ENCODE data around the gene CLEC16A. TPM values are rescaled to one million over a fixed set of nuclear protein-coding genes. Genes with fewer than 3 reads are reported as not detected.

CLEC16A gene
- total and polyA plus RNA-seq, 2 experiments from 2014 or later = 9.9 to 24.1 TPM

DNA sequence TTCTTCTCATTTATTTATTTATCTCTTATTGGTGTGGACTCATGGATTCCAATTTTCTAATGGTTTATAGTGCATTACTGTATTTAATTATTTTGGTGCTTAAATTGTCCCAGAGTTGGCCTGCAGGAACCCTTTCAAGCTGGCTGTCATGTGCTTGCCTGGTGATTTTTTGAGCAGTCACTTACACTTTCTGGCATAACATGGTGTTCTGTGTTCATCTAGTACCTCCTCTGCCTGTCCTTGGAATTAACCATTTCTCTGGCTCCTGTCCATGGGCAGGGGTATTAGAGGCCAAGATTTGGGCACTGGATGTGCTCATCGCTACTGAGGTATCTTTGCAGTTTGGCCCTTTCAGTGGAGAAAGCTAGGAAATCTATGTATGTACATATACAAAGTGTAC is 67.0 kb downstream of the CLEC16A start (continued):
- TF ChIP-seq, protein P1, sequence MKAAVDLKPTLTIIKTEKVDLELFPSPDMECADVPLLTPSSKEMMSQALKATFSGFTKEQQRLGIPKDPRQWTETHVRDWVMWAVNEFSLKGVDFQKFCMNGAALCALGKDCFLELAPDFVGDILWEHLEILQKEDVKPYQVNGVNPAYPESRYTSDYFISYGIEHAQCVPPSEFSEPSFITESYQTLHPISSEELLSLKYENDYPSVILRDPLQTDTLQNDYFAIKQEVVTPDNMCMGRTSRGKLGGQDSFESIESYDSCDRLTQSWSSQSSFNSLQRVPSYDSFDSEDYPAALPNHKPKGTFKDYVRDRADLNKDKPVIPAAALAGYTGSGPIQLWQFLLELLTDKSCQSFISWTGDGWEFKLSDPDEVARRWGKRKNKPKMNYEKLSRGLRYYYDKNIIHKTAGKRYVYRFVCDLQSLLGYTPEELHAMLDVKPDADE (IDR thresholded peaks at IDR 0.05) = no peak
- TF ChIP-seq STAT1 (IDR thresholded peaks at IDR 0.05; ENCODE audit: unreplicated experiment) (no peak), POLR2AphosphoS5 (IDR thresholded peaks at IDR 0.05; ENCODE audit: low read depth) (no peak), NANOG (IDR thresholded peaks at IDR 0.05; ENCODE audit: borderline replicate concordance) (no peak)

GRCh38 chr16:11012841-11013240 is 68.5 kb downstream of the CLEC16A start:
- H3K4me2 ChIP-seq = no peak overlapping the region
- Mint-ChIP-seq H3K9me3 (no peaks in the 10 kb centered on the region), H3K27ac (no peak overlapping the region), H3K4me3 (no peak overlapping the region), H3K4me1 (peaks cover 2% of the 10 kb centered on the region; the same call in 1 of the 3 replicates), H3K27me3 (ENCODE audit: insufficient read depth, low read depth, poor library complexity) (peaks cover 4% of the 10 kb centered on the region), H3K36me3 (ENCODE audit: low read depth) (peaks cover 15% of the 10 kb centered on the region)
- no peaks in the 10 kb centered on the region for H3K79me2 ChIP-seq (replicated peaks; ENCODE audit: insufficient read depth)
- H3K4me3 ChIP-seq = no peak overlapping the region
- no peaks in the 10 kb centered on the region for H3K4me1 ChIP-seq (ENCODE audit: insufficient read depth)
- H3K9me2 ChIP-seq (ENCODE audit: insufficient read depth) = no peaks in the 10 kb centered on the region
- no peak overlapping the region for H2AFZ ChIP-seq
- H4K20me1 ChIP-seq (replicated peaks; ENCODE audit: insufficient read depth) = no peaks in the 10 kb centered on the region; the same call in 1 of the 2 replicates
- no peaks in the 10 kb centered on the region for H3F3A ChIP-seq (replicated peaks; ENCODE audit: low read depth)
- no peak for ATAC-seq
- no peak for DNase-seq (ENCODE audit: low spot score)
- H3K27me3 ChIP-seq (ENCODE audit: insufficient read depth) = no peaks in the 10 kb centered on the region
- H3K36me3 ChIP-seq (ENCODE audit: insufficient read depth) = no peaks in the 10 kb centered on the region
- H3K27ac ChIP-seq (ENCODE audit: low read depth) = no peak overlapping the region
- TF ChIP-seq, protein P2, sequence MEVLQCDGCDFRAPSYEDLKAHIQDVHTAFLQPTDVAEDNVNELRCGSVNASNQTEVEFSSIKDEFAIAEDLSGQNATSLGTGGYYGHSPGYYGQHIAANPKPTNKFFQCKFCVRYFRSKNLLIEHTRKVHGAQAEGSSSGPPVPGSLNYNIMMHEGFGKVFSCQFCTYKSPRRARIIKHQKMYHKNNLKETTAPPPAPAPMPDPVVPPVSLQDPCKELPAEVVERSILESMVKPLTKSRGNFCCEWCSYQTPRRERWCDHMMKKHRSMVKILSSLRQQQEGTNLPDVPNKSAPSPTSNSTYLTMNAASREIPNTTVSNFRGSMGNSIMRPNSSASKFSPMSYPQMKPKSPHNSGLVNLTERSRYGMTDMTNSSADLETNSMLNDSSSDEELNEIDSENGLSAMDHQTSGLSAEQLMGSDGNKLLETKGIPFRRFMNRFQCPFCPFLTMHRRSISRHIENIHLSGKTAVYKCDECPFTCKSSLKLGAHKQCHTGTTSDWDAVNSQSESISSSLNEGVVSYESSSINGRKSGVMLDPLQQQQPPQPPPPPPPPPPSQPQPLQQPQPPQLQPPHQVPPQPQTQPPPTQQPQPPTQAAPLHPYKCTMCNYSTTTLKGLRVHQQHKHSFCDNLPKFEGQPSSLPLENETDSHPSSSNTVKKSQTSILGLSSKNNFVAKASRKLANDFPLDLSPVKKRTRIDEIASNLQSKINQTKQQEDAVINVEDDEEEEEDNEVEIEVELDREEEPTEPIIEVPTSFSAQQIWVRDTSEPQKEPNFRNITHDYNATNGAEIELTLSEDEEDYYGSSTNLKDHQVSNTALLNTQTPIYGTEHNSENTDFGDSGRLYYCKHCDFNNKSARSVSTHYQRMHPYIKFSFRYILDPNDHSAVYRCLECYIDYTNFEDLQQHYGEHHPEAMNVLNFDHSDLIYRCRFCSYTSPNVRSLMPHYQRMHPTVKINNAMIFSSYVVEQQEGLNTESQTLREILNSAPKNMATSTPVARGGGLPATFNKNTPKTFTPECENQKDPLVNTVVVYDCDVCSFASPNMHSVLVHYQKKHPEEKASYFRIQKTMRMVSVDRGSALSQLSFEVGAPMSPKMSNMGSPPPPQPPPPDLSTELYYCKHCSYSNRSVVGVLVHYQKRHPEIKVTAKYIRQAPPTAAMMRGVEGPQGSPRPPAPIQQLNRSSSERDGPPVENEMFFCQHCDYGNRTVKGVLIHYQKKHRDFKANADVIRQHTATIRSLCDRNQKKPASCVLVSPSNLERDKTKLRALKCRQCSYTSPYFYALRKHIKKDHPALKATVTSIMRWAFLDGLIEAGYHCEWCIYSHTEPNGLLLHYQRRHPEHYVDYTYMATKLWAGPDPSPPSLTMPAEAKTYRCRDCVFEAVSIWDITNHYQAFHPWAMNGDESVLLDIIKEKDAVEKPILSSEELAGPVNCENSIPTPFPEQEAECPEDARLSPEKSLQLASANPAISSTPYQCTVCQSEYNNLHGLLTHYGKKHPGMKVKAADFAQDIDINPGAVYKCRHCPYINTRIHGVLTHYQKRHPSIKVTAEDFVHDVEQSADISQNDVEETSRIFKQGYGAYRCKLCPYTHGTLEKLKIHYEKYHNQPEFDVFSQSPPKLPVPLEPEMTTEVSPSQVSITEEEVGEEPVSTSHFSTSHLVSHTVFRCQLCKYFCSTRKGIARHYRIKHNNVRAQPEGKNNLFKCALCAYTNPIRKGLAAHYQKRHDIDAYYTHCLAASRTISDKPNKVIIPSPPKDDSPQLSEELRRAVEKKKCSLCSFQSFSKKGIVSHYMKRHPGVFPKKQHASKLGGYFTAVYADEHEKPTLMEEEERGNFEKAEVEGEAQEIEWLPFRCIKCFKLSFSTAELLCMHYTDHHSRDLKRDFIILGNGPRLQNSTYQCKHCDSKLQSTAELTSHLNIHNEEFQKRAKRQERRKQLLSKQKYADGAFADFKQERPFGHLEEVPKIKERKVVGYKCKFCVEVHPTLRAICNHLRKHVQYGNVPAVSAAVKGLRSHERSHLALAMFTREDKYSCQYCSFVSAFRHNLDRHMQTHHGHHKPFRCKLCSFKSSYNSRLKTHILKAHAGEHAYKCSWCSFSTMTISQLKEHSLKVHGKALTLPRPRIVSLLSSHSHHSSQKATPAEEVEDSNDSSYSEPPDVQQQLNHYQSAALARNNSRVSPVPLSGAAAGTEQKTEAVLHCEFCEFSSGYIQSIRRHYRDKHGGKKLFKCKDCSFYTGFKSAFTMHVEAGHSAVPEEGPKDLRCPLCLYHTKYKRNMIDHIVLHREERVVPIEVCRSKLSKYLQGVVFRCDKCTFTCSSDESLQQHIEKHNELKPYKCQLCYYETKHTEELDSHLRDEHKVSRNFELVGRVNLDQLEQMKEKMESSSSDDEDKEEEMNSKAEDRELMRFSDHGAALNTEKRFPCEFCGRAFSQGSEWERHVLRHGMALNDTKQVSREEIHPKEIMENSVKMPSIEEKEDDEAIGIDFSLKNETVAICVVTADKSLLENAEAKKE (CRISPR knock-in tag; IDR thresholded peaks at IDR 0.05) = no peak
- TF ChIP-seq EZH2 (IDR thresholded peaks at IDR 0.05; ENCODE audit: low read depth, unreplicated experiment) (no peak), ZNF331 (CRISPR knock-in tag; IDR thresholded peaks at IDR 0.05; ENCODE audit: low read depth) (no peak), ZNF114 (CRISPR knock-in tag; IDR thresholded peaks at IDR 0.05) (no peak), EZH2phosphoT487 (IDR thresholded peaks at IDR 0.05; ENCODE audit: unreplicated experiment) (no peak), POLR2AphosphoS5 (IDR thresholded peaks at IDR 0.05; ENCODE audit: low read depth) (no peak), NANOG (IDR thresholded peaks at IDR 0.05; ENCODE audit: borderline replicate concordance) (no peak), JUNB (IDR thresholded peaks at IDR 0.05; ENCODE audit: unreplicated experiment) (no peak)
- TF ChIP-seq, protein P3, sequence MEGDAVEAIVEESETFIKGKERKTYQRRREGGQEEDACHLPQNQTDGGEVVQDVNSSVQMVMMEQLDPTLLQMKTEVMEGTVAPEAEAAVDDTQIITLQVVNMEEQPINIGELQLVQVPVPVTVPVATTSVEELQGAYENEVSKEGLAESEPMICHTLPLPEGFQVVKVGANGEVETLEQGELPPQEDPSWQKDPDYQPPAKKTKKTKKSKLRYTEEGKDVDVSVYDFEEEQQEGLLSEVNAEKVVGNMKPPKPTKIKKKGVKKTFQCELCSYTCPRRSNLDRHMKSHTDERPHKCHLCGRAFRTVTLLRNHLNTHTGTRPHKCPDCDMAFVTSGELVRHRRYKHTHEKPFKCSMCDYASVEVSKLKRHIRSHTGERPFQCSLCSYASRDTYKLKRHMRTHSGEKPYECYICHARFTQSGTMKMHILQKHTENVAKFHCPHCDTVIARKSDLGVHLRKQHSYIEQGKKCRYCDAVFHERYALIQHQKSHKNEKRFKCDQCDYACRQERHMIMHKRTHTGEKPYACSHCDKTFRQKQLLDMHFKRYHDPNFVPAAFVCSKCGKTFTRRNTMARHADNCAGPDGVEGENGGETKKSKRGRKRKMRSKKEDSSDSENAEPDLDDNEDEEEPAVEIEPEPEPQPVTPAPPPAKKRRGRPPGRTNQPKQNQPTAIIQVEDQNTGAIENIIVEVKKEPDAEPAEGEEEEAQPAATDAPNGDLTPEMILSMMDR (conservative IDR thresholded peaks at IDR 0.05; ENCODE audit: low read depth in 2 of 2) = no peak
- TF ChIP-seq, protein P1 (IDR thresholded peaks at IDR 0.05) = no peak

Measured in GM23338 (cell line).